Esophagus (tissue), 2 donors: ENCODE data around the gene SCRT2. TPM values are rescaled to one million over a fixed set of nuclear protein-coding genes. Genes with fewer than 3 reads are reported as not detected.
"Not testable (repeated sequence)": the region's sequence is repeated elsewhere in the genome, so short reads cannot be mapped to it uniquely, and the experiment has no call there.

ENCODE experiments used
- H3K27ac ChIP-seq, 2 donors: one replicate each; pipeline ENCODE4 v1.5.1; 2013; ENCODE audit warnings: low read depth in 2 of 2, mild to moderate bottlenecking in 2 of 2, inconsistent platforms in 1 of 2, low read length in 1 of 2, moderate library complexity in 1 of 2
- H3K27me3 ChIP-seq, 2 donors: one replicate each; pipeline ENCODE4 v1.6.1; 2013; ENCODE audit warnings: low read length in 2 of 2, control low read depth in 1 of 2, mild to moderate bottlenecking in 1 of 2; ENCODE audit not compliant: insufficient read depth in 2 of 2, control insufficient read depth in 1 of 2
- H3K36me3 ChIP-seq, 2 donors: one replicate each; pipeline ENCODE4 v1.6.1; 2013; ENCODE audit warnings: low read length in 1 of 2; ENCODE audit not compliant: control insufficient read depth in 2 of 2, insufficient read depth in 2 of 2
- H3K4me1 ChIP-seq, 2 donors: one replicate each; pipeline ENCODE4 v1.6.1; 2013; ENCODE audit warnings: low read length in 1 of 2; ENCODE audit not compliant: control insufficient read depth in 2 of 2, insufficient read depth in 2 of 2
- H3K4me3 ChIP-seq, 2 donors: one replicate each; pipeline ENCODE4 v1.5.1; 2013; ENCODE audit warnings: low read length in 2 of 2, mild to moderate bottlenecking in 2 of 2, low read depth in 1 of 2, moderate library complexity in 1 of 2
- H3K9me3 ChIP-seq, 2 donors: one replicate each; pipeline ENCODE4 v1.6.1; 2013; ENCODE audit warnings: mild to moderate bottlenecking in 2 of 2, low read depth in 1 of 2, low read length in 1 of 2, moderate library complexity in 1 of 2; ENCODE audit not compliant: control insufficient read depth in 2 of 2, insufficient read depth in 1 of 2
- WGBS, 2 donors: extraction: QIAGEN DNeasy Blood & Tissue Kit; methylation state at CpG; one replicate each; pipeline ENCODE4 v1.1.7; 2013; 5-methylcytosine and 5-hydroxymethylcytosine counted together
- polyA plus RNA-seq, 2 donors: library from polyadenylated mRNA; stranded (reverse); fragments of 200-250 nt; gene quantifications; one replicate each; pipeline ENCODE4 v1.2.3, GENCODE V29; 2013
- donor health status: healthy with polysubstance abuse.
- donor health status: Bipolar disorder and iron deficiency.

The SCRT2 gene
- polyA plus RNA-seq, 2 donors = not detected

GRCh38 chr20:650954-651353 lies 24.6 kb downstream of the SCRT2 start:
- 78 to 81% methylated on average over 5 of the region's 5 CpGs for WGBS, 2 donors
- H3K9me3 ChIP-seq = peaks cover 0 to 4% of the 10 kb centered on the region in 2 donors
- no peaks in the 10 kb centered on the region for H3K27me3 ChIP-seq
- H3K27ac ChIP-seq = no peak overlapping the region
- peaks cover 19 to 24% of the 10 kb centered on the region in 2 donors for H3K36me3 ChIP-seq
- no peak overlapping the region for H3K4me3 ChIP-seq
- peaks cover 2 to 7% of the 10 kb centered on the region in 2 donors for H3K4me1 ChIP-seq

DNA sequence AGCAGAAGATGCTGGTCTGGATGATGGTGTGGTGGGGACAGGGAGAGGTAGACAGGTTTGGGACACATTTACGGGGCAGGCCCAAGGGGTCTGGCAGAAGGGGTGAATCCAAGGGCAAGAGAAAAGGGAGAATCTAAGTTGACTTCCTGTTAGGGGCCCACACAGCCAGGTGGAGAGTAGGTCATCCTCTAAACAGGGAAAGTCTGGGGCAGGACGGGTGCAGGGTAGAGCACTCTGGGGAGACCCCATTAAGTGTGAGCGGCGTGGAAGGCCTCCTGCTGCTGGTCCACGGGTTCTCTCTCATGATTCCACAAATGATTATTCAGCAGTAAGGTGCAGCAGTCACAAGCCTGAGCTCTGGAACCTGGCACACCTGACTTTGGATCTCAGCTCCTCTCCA lies 25.3 kb downstream of the SCRT2 start:
- Histone ChIP-seq H3K27me3 (no peaks in the 10 kb centered on the region), H3K27ac (no peak overlapping the region), H3K9me3 (peaks cover 0 to 4% of the 10 kb centered on the region in 2 donors), H3K4me1 (peaks cover 3 to 8% of the 10 kb centered on the region in 2 donors), H3K4me3 (no peak overlapping the region), H3K36me3 (peaks cover 19 to 24% of the 10 kb centered on the region in 2 donors)
- WGBS, 2 donors = 89 to 94% methylated on average over 5 of the region's 5 CpGs

DNA sequence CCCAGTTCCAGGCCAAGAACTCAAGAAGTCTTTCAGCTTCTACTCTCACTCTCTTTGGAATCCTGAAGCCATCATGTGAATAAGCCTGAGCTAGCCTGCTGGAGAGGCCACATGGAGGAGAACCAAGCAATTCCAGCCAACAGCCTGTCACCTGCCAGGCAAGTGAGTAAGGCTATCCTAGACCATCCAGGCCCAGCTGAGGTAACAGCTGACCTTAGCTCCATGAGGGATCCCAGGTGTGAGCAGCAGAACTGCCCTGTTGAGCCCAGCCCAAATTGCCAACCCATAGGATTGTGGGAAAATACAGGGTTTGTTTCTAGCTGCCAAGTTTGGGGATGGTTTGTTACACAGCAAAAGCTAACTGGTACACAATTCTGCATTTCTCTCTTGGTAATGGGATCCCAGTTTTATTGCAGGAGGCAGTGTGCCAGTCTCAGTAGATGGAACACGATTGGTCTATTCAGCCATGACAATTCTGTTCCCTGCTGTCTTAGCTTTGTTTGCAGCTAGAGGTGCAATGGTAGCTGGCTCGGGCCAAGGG lies 28.1 kb downstream of the SCRT2 start:
- no peaks in the 10 kb centered on the region for H3K27me3 ChIP-seq
- peaks cover 19 to 24% of the 10 kb centered on the region in 2 donors for H3K36me3 ChIP-seq
- WGBS, 2 donors = 91 to 96% methylated on average over 2 of the region's 2 CpGs
- H3K9me3 ChIP-seq = peaks cover 0 to 4% of the 10 kb centered on the region in 2 donors
- no peak overlapping the region for H3K27ac ChIP-seq
- H3K4me1 ChIP-seq = peaks cover 4 to 5% of the 10 kb centered on the region in 2 donors
- H3K4me3 ChIP-seq = no peak overlapping the region

DNA sequence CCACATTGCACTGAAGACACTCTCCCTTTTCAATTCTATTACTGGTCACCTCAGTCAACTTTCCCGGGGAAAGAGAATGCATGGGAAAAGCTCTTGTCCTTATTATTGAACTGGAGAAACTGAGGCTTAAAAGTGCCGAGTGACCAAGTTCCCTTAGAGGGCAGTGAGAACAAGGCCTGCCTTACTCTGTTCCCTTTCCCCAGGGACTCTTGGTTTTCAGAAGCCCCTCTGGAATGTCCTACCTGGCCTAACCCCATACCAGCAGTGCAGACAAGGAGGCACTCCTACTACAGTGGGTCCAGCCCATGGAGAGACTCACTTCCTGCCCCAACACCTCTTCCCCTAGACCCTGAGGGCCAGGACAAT lies 28.8 kb downstream of the SCRT2 start:
- Histone ChIP-seq H3K4me1 (peaks cover 2% of the 10 kb centered on the region in 2 donors), H3K4me3 (no peak overlapping the region), H3K27me3 (no peaks in the 10 kb centered on the region), H3K36me3 (peaks cover 19 to 24% of the 10 kb centered on the region in 2 donors), H3K9me3 (peaks cover 0 to 4% of the 10 kb centered on the region in 2 donors), H3K27ac (no peak overlapping the region)
- 88 to 94% methylated on average over 2 of the region's 2 CpGs for WGBS, 2 donors

DNA sequence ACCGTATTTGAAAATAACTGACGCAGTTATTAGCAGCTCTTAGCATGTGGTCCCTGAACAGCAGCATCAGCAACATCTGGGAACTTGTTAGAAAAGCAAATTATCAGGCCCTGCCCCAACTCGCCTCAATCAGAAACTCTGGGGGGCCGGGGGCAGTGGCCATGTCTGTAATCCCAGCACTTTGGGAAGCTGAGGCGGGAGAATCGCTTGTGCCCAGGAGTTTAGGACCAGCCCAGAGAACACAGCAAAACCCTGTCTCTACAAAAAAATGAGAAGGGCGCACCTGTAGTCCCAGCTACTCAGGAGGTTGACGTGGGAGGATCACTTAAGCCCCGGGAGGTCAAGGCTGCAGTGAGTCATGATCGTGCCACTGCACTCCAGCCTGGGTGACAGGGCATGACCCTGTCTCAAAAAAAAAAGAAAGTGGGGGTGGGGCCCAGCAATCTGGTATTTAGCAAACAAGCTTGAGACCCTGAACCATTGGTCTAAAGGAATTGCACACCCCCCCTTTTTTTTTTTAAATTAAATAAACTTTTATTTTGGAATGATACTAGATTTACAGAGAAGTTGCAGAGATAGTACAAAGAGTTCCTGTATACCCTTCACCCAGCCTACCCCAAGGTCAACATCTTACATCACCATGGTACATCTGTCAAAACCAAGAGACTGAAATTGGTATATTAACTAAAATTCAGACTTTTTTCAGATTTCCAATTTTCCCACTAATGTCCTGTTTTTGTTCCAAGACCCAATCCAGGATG lies 29.3 kb downstream of the SCRT2 start:
- Histone ChIP-seq H3K9me3 (peaks cover 0 to 4% of the 10 kb centered on the region in 2 donors), H3K27ac (no peak overlapping the region), H3K4me3 (no peak overlapping the region), H3K27me3 (no peaks in the 10 kb centered on the region), H3K36me3 (peaks cover 19 to 24% of the 10 kb centered on the region in 2 donors), H3K4me1 (peaks cover 2% of the 10 kb centered on the region in 2 donors)
- 76 to 83% methylated on average over 10 of the region's 10 CpGs for WGBS, 2 donors

- Histone ChIP-seq H3K36me3 (peaks cover 17 to 24% of the 10 kb centered on the region in 2 donors), H3K4me1 (peaks cover 2% of the 10 kb centered on the region in 2 donors), H3K27ac (no peak overlapping the region), H3K9me3 (peaks cover 0 to 4% of the 10 kb centered on the region in 2 donors), H3K4me3 (no peak overlapping the region), H3K27me3 (no peaks in the 10 kb centered on the region)
- 18 to 23% methylated on average over 20 of the region's 20 CpGs for WGBS, 2 donors
Observed at GRCh38 chr20:645318-646106, 30.1 kb downstream of the SCRT2 start.

GRCh38 chr20:644692-645317 lies 30.8 kb downstream of the SCRT2 start:
- Histone ChIP-seq H3K4me1 (peaks cover 2% of the 10 kb centered on the region in 2 donors), H3K27me3 (no peaks in the 10 kb centered on the region), H3K27ac (no peak overlapping the region), H3K4me3 (no peak overlapping the region), H3K9me3 (peaks cover 0 to 4% of the 10 kb centered on the region in 2 donors), H3K36me3 (peaks cover 11 to 17% of the 10 kb centered on the region in 2 donors)
- 85 to 87% methylated on average over 11 of the region's 11 CpGs for WGBS, 2 donors

- H3K36me3 ChIP-seq = peaks cover under 1 to 4% of the 10 kb centered on the region in 2 donors
- no peak overlapping the region for H3K27ac ChIP-seq
- H3K27me3 ChIP-seq = no peaks in the 10 kb centered on the region
- no peaks in the 10 kb centered on the region for H3K9me3 ChIP-seq
- peak overlapping the region in 1 of 2 donors; percentile 8 for H3K4me3 ChIP-seq
- 11% methylated on average over 36 to 57 of the region's 57 CpGs for WGBS, 2 donors
- H3K4me1 ChIP-seq = peaks cover 2% of the 10 kb centered on the region in 2 donors
Observed at GRCh38 chr20:642398-643174, 33.0 kb downstream of the SCRT2 start.

- H3K4me3 ChIP-seq, H3K27ac ChIP-seq, H3K27me3 ChIP-seq, H3K4me1 ChIP-seq, H3K36me3 ChIP-seq, H3K9me3 ChIP-seq: not testable (repeated sequence)
- WGBS, 2 donors = 9 to 55% methylated on average over 3 to 4 of the region's 13 CpGs
Observed at GRCh38 chr20:642013-642397, 33.6 kb downstream of the SCRT2 start.
